SH-SY5Y (cell line): ENCODE results near the gene RAB17.

ENCODE experiments used
- GATA2 ChIP-seq: IDR thresholded peaks from 2 replicates; pipeline ENCODE4 v1.6.1; 2011; ENCODE audit warnings: mild to moderate bottlenecking, low read depth, low read length
- GATA3 ChIP-seq: IDR thresholded peaks from 2 replicates; pipeline ENCODE4 v1.6.1; 2011; ENCODE audit warnings: low read depth, mild to moderate bottlenecking, low read length, moderate library complexity

GRCh38 chr2:237625777-237626176 is 35.2 kb upstream of the RAB17 start:
- no peak for TF ChIP-seq GATA3
- no peak for TF ChIP-seq GATA2
